MV-4-11 (cell line): ENCODE results near the gene TMEM52.

Experiments used
- DNase-seq: peaks from one replicate; lab custom pipeline; 2025; lab: John Stamatoyannopoulos, UW

The TMEM52 gene

GRCh38 chr1:1918901-1919303, at the start of gene TMEM52:
TSS of gene TMEM52 (minus strand) at chr1:1919279. CDS start at chr1:1919265, 14 bp downstream.
- no peak for DNase-seq

GRCh38 chr1:1967879-1968278, 48.8 kb upstream of the TMEM52 start:
- DNase-seq, result no peak

GRCh38 chr1:1967151-1967550, 48.1 kb upstream of the TMEM52 start:
- no peak for DNase-seq

GRCh38 chr1:1966071-1966740, 47.1 kb upstream of the TMEM52 start:
- DNase-seq, result peak; percentile 78

GRCh38 chr1:1965546-1965945, 46.5 kb upstream of the TMEM52 start:
- no peak for DNase-seq

- DNase-seq, result no peak
These were observed 45.7 kb upstream of the TMEM52 start for GRCh38 chr1:1964811-1965210.

GRCh38 chr1:1963570-1963969, 44.5 kb upstream of the TMEM52 start:
- no peak for DNase-seq

GRCh38 chr1:1962752-1963151, 43.7 kb upstream of the TMEM52 start:
- no peak for DNase-seq

GRCh38 chr1:1960480-1961196, 41.6 kb upstream of the TMEM52 start:
- DNase-seq, result no peak

GRCh38 chr1:1959840-1960479, 40.9 kb upstream of the TMEM52 start:
- peak; percentile 57 for DNase-seq

- no peak for DNase-seq
These were observed 40.4 kb upstream of the TMEM52 start for GRCh38 chr1:1959459-1959839.

GRCh38 chr1:1958071-1958541, 39.0 kb upstream of the TMEM52 start:
- DNase-seq, result no peak

- DNase-seq, result no peak
These were observed 38.5 kb upstream of the TMEM52 start for GRCh38 chr1:1957533-1957961.

GRCh38 chr1:1956586-1957532, 37.8 kb upstream of the TMEM52 start:
- no peak for DNase-seq

GRCh38 chr1:1956101-1956500, 37.0 kb upstream of the TMEM52 start:
- DNase-seq, result no peak

- DNase-seq, result no peak
These were observed 36.6 kb upstream of the TMEM52 start for GRCh38 chr1:1955621-1956094.

- no peak for DNase-seq
These were observed 35.9 kb upstream of the TMEM52 start for GRCh38 chr1:1954831-1955441.

- no peak for DNase-seq
These were observed 34.9 kb upstream of the TMEM52 start for GRCh38 chr1:1954015-1954414.

- no peak for DNase-seq
These were observed 31.9 kb upstream of the TMEM52 start for GRCh38 chr1:1950940-1951339.

- no peak for DNase-seq
These were observed 29.7 kb upstream of the TMEM52 start for GRCh38 chr1:1948783-1949182.

GRCh38 chr1:1947493-1947892, 28.4 kb upstream of the TMEM52 start:
- DNase-seq, result no peak
